ENCODE measurements around the gene RIN2.

RIN2 gene

GRCh38 chr20:19789446-19789845 lies 31.4 kb downstream of the RIN2 start (continued):
- TF ChIP-seq, protein P1, sequence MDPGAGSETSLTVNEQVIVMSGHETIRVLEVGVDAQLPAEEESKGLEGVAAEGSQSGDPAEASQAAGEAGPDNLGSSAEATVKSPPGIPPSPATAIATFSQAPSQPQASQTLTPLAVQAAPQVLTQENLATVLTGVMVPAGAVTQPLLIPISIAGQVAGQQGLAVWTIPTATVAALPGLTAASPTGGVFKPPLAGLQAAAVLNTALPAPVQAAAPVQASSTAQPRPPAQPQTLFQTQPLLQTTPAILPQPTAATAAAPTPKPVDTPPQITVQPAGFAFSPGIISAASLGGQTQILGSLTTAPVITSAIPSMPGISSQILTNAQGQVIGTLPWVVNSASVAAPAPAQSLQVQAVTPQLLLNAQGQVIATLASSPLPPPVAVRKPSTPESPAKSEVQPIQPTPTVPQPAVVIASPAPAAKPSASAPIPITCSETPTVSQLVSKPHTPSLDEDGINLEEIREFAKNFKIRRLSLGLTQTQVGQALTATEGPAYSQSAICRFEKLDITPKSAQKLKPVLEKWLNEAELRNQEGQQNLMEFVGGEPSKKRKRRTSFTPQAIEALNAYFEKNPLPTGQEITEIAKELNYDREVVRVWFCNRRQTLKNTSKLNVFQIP (CRISPR knock-in tag; IDR thresholded peaks at IDR 0.05; ENCODE audit: borderline replicate concordance, low read depth), result no peak
- no peak for TF ChIP-seq ZC3H10 (CRISPR knock-in tag; IDR thresholded peaks at IDR 0.05)
- no peak for TF ChIP-seq PPARA (CRISPR knock-in tag; IDR thresholded peaks at IDR 0.05; ENCODE audit: borderline replicate concordance)

DNA sequence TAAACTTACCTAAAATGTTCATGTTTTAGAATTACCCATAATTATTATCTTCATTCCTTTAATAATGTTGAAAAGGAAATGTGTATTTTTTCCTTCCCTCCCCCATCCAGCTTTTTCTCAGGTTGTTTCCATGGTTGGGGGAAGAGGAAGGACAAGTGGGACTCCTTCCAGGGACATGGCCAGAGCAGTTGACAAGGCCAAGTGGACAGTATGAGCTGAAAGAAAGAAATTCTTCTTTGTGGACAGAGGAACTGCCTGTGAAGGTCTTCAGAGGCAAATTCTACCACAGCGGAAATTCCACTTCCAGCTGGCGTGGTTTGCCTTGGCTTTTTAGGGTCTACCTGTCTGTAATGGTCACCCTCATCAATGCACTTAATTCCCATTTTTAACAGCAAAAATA lies 33.8 kb downstream of the RIN2 start:
- ATAC-seq, result no peak

DNA sequence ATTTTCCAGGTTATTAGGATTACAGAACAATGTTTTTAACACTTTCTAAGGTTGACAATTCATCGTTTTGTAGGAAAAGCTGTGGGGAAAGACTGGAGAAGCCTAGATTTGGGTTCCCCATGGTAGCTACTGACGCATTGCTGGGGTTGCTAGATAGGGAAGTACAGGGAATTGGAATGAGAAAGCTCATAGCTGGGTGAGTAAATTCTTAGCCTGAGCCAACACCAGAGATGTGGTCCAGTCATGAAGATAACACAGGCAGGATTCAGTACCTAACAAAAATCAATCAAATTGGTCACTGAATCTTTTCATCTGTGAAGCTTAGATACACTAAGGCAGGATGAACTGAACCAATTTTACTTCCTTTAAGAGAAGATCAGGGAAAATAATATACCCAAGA lies 35.7 kb downstream of the RIN2 start:
- TF ChIP-seq ZNF8 (CRISPR knock-in tag; IDR thresholded peaks at IDR 0.05), result no peak
- TF ChIP-seq ZNF565 (CRISPR knock-in tag; conservative IDR thresholded peaks at IDR 0.05; ENCODE audit: low read depth), result no peak
- TF ChIP-seq, protein P2, sequence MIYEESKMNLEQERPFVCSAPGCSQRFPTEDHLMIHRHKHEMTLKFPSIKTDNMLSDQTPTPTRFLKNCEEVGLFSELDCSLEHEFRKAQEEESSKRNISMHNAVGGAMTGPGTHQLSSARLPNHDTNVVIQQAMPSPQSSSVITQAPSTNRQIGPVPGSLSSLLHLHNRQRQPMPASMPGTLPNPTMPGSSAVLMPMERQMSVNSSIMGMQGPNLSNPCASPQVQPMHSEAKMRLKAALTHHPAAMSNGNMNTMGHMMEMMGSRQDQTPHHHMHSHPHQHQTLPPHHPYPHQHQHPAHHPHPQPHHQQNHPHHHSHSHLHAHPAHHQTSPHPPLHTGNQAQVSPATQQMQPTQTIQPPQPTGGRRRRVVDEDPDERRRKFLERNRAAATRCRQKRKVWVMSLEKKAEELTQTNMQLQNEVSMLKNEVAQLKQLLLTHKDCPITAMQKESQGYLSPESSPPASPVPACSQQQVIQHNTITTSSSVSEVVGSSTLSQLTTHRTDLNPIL (CRISPR knock-in tag; IDR thresholded peaks at IDR 0.05; ENCODE audit: low read depth), result no peak
- TF ChIP-seq OSR1 (CRISPR knock-in tag; IDR thresholded peaks at IDR 0.05), result no peak
- TF ChIP-seq, protein P1 (CRISPR knock-in tag; IDR thresholded peaks at IDR 0.05; ENCODE audit: borderline replicate concordance, low read depth), result no peak
- TF ChIP-seq ARNTL (CRISPR knock-in tag; IDR thresholded peaks at IDR 0.05; ENCODE audit: borderline replicate concordance, low read depth), result no peak
- TF ChIP-seq ISL1 (CRISPR knock-in tag; IDR thresholded peaks at IDR 0.05), result no peak
- TF ChIP-seq TOX (CRISPR knock-in tag; IDR thresholded peaks at IDR 0.05; ENCODE audit: borderline replicate concordance), result no peak
- no peak for TF ChIP-seq SNAI2 (CRISPR knock-in tag; IDR thresholded peaks at IDR 0.05)
- no peak for TF ChIP-seq ZC3H10 (CRISPR knock-in tag; IDR thresholded peaks at IDR 0.05)
- no peak for TF ChIP-seq PATZ1 (CRISPR knock-in tag; IDR thresholded peaks at IDR 0.05; ENCODE audit: borderline replicate concordance)
- TF ChIP-seq CSDC2 (CRISPR knock-in tag; IDR thresholded peaks at IDR 0.05), result no peak
- no peak for ATAC-seq

More for the DNA sequence above, 33.8 kb downstream of the RIN2 start:
- TF ChIP-seq RARB (CRISPR knock-in tag; IDR thresholded peaks at IDR 0.05), result no peak
- TF ChIP-seq SNAI2 (CRISPR knock-in tag; IDR thresholded peaks at IDR 0.05), result no peak
- TF ChIP-seq ZNF8 (CRISPR knock-in tag; IDR thresholded peaks at IDR 0.05), result no peak
- TF ChIP-seq TCF4 (CRISPR knock-in tag; IDR thresholded peaks at IDR 0.05; ENCODE audit: borderline replicate concordance), result no peak
- TF ChIP-seq BACH2 (CRISPR knock-in tag; IDR thresholded peaks at IDR 0.05; ENCODE audit: borderline replicate concordance), result no peak
- TF ChIP-seq ZC3H10 (CRISPR knock-in tag; IDR thresholded peaks at IDR 0.05), result no peak
- TF ChIP-seq ZNF565 (CRISPR knock-in tag; conservative IDR thresholded peaks at IDR 0.05; ENCODE audit: low read depth), result no peak
- TF ChIP-seq OSR1 (CRISPR knock-in tag; IDR thresholded peaks at IDR 0.05), result no peak
- TF ChIP-seq ISL1 (CRISPR knock-in tag; IDR thresholded peaks at IDR 0.05), result no peak

- no peak for ATAC-seq
- TF ChIP-seq BACH2 (CRISPR knock-in tag; IDR thresholded peaks at IDR 0.05; ENCODE audit: borderline replicate concordance) (no peak), ESRRG (CRISPR knock-in tag; IDR thresholded peaks at IDR 0.05) (no peak), ZC3H10 (CRISPR knock-in tag; IDR thresholded peaks at IDR 0.05) (no peak), ZNF70 (CRISPR knock-in tag; IDR thresholded peaks at IDR 0.05) (no peak), ZNF8 (CRISPR knock-in tag; IDR thresholded peaks at IDR 0.05) (no peak), PPARA (CRISPR knock-in tag; IDR thresholded peaks at IDR 0.05; ENCODE audit: borderline replicate concordance) (no peak), CSDC2 (CRISPR knock-in tag; IDR thresholded peaks at IDR 0.05) (no peak), ISL1 (CRISPR knock-in tag; IDR thresholded peaks at IDR 0.05) (no peak), OSR1 (CRISPR knock-in tag; IDR thresholded peaks at IDR 0.05) (no peak), GLIS3 (CRISPR knock-in tag; IDR thresholded peaks at IDR 0.05) (no peak), PATZ1 (CRISPR knock-in tag; IDR thresholded peaks at IDR 0.05; ENCODE audit: borderline replicate concordance) (no peak), ZNF565 (CRISPR knock-in tag; conservative IDR thresholded peaks at IDR 0.05; ENCODE audit: low read depth) (no peak)
- TF ChIP-seq, protein P2 (CRISPR knock-in tag; IDR thresholded peaks at IDR 0.05; ENCODE audit: low read depth), result no peak
- TF ChIP-seq, protein P1 (CRISPR knock-in tag; IDR thresholded peaks at IDR 0.05; ENCODE audit: borderline replicate concordance, low read depth), result no peak
Observed at GRCh38 chr20:19794941-19795340, 36.9 kb downstream of the RIN2 start.

Measured in SK-N-SH treated with all-trans-retinoic acid at 6 μM for 48 hours (cell line).